8988T (cell line): Measurements from ENCODE around the gene IFNA7.
"Not testable (repeated sequence)": the region's sequence is repeated elsewhere in the genome, so short reads cannot be mapped to it uniquely, and the experiment has no call there.

Source experiments
- DNase-seq: peaks from one replicate; pipeline ENCODE4 v3.0.0; 2011

The IFNA7 gene

GRCh38 chr9:21174671-21175070 lies 27.3 kb downstream of the IFNA7 start:
- no peak for DNase-seq

GRCh38 chr9:21172156-21172555 lies 29.8 kb downstream of the IFNA7 start:
- no peak for DNase-seq

DNA sequence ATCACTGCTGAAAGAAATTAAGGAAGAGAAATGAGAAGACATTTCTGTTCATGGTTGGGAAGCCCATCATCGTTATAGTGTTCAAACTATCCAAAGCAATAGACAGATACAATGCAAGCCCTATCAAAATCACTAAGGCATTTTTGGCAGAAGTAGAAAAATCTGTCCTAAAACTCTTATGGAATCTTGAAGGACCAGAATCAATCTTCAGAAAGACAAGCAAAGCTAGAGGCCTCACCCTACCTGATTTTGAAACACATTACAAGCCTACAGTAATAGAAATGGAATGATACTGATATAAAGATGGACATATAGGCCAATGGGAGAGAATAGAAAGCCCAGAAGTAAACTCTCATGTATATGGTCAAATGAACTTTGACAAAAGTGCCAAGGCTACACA lies 30.7 kb downstream of the IFNA7 start:
- no peak for DNase-seq

DNA sequence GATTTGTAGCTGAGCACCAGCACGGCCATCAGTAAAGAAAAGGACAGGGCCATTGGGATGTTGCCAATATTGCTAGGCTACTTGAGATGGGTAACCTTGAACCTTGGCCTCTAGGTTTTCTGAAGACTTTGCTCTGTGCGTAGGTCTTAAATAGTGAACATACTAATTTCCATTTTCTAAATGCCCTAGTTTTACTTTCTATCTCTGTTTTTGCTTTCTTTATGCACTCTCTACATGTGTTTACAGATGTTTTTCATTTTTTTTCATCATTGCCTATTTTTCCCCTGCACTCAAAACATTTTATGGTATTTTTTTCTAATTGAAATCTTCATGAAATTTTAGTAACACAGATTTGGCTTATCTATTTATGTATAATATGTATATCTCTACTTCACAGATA lies 35.4 kb downstream of the IFNA7 start, which contains the start of gene IFNA21:
Gene IFNA21, minus strand, starts transcription at position 101 of the 400 bp plus-strand sequence. Its CDS starts 48 bp downstream, at position 53.
- DNase-seq = not testable (repeated sequence)

- no peak for DNase-seq
These were observed 36.5 kb downstream of the IFNA7 start for GRCh38 chr9:21165516-21165915.

- no peak for DNase-seq
These were observed 41.8 kb downstream of the IFNA7 start for GRCh38 chr9:21160178-21160577.

DNA sequence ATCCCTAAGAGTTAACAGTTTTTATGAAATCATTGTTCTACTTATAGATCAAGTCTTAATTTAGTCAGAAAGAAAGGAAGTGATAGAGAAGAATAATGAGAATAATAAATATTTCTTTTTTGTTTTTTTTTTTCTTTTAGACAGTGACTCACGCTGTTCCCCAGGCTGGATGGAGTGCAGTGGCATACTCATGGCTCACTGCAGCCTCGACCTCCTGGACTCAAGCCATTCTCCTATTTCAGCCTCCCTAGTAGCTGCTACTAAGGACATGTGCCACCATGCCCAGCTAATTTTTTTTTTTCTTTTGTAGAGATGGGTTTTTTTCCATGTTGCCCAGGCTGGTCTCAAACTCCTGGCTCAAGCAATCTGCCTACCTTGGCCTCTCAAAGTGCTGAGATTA lies 46.5 kb downstream of the IFNA7 start:
- no peak for DNase-seq

DNA sequence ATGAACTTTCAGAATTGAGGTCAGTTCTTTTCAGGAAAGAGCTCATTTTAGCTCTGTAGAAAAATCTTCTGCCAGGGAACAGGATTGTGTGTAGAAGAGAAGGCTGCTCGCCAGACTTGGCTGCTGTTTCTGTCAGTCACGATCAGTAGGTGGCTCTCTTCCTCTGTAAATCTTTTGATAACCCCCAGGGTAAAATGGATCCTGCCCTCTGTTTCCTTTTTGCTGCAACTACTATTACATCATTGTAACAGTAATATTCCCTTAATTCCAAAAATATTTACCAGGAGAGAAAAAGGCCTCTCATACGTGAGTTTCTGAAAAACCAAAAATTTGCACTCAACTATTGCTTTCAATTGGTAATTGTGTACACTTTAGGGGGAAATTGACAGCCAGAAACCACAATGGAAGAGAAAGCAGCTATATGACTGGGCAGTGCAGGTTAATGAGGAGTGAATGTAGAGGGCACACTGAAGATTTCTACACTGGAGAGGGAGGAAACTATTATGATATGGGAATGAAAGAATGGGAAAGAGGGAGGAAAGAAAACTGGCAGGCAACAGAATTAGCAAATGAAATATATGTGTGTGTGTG lies 47.9 kb downstream of the IFNA7 start:
- DNase-seq = no peak

GRCh38 chr9:21153336-21154017 lies 48.5 kb downstream of the IFNA7 start:
- DNase-seq = no peak
